Brain microvascular endothelial cell (primary cell): ENCODE data around the gene ST3GAL3.

ENCODE experiments used
- DNase-seq: peaks from one replicate; pipeline ENCODE4 v3.0.0-alpha.2; 2020
- H3K27ac ChIP-seq: fragments of 250-450 bp; sonication (Bioruptor Pico); 2 replicates; pipeline ENCODE4 v1.5.1; 2020; ENCODE audit warnings: mild to moderate bottlenecking, moderate library complexity
- H3K27me3 ChIP-seq: fragments of 250-450 bp; sonication (Bioruptor Pico); replicated peaks from 2 replicates; pipeline ENCODE4 v1.5.1; 2020; ENCODE audit warnings: mild to moderate bottlenecking
- H3K36me3 ChIP-seq: fragments of 250-450 bp; sonication (Bioruptor Pico); replicated peaks from 2 replicates; pipeline ENCODE4 v1.5.1; 2020; ENCODE audit warnings: mild to moderate bottlenecking
- H3K4me3 ChIP-seq: 2 replicates; pipeline ENCODE4 v1.5.1; 2011; ENCODE audit warnings: low read depth, mild to moderate bottlenecking, control low read depth, low read length, moderate library complexity
- in situ Hi-C: cut with HindIII; loops from 2 replicates; pipeline ENCODE4 v1.10.0; 2017; ENCODE audit warnings: low sequenced_read_pairs, low pct_ligation_motif_present
- TF ChIP-seq, protein P1 (sequence below): IDR thresholded peaks from 2 replicates; pipeline ENCODE4 v1.5.1; 2011; ENCODE audit warnings: low read depth, mild to moderate bottlenecking, moderate library complexity, low read length, control low read depth, inconsistent platforms; ENCODE audit errors: missing control alignments

ST3GAL3 gene

DNA sequence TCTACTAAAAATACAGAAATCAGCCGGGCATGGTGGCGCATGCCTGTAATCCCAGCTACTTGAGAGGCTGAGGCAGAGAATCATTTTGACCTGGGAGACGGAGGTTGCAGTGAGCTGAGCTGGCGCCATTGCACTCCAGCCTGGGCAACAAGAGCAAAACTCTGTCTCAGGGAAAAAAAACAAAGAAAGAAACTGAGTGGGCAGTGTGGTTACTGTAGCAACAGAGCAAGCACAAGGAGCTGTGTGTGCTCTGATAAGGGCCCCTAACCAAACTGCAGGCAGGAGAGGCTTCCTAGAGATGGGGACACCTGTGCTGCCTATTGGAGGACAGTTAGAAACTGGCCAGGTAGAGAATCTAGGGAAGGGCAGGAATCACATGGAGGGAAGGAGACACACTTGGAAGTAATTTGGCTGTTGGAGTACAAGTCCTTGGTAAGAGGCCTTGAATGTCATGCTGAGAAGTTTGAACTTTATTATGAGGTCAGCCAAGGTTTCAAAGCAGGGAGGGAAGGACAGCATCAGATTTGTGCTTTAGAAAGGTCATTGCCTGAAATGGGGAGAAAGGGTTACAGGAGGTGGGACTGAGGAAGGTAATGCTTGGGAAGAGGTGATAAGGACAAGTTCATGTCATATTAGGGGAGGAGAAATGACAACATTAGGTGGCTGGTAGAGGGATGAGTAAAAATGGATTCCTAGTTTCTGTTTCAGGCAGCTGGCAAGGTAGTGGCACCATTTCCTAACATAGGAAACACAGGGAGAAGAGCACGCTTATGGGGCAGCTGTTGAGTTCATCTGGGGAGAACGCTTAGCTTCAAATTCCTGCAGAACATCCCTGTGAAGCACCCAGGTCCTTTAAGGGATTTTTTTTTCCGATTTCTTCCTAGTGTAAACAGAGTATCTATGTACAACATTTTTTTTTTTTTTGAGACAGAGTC lies 157.0 kb downstream of the ST3GAL3 start:
- DNase-seq = no peak
- no peaks in the 10 kb centered on the region for H3K27me3 ChIP-seq
- TF ChIP-seq, protein P1, sequence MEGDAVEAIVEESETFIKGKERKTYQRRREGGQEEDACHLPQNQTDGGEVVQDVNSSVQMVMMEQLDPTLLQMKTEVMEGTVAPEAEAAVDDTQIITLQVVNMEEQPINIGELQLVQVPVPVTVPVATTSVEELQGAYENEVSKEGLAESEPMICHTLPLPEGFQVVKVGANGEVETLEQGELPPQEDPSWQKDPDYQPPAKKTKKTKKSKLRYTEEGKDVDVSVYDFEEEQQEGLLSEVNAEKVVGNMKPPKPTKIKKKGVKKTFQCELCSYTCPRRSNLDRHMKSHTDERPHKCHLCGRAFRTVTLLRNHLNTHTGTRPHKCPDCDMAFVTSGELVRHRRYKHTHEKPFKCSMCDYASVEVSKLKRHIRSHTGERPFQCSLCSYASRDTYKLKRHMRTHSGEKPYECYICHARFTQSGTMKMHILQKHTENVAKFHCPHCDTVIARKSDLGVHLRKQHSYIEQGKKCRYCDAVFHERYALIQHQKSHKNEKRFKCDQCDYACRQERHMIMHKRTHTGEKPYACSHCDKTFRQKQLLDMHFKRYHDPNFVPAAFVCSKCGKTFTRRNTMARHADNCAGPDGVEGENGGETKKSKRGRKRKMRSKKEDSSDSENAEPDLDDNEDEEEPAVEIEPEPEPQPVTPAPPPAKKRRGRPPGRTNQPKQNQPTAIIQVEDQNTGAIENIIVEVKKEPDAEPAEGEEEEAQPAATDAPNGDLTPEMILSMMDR = no peak
- in situ Hi-C loops = no loop called here
- no peaks in the 10 kb centered on the region for H3K36me3 ChIP-seq
- no peak overlapping the region for H3K27ac ChIP-seq
- H3K4me3 ChIP-seq = no peak overlapping the region

DNA sequence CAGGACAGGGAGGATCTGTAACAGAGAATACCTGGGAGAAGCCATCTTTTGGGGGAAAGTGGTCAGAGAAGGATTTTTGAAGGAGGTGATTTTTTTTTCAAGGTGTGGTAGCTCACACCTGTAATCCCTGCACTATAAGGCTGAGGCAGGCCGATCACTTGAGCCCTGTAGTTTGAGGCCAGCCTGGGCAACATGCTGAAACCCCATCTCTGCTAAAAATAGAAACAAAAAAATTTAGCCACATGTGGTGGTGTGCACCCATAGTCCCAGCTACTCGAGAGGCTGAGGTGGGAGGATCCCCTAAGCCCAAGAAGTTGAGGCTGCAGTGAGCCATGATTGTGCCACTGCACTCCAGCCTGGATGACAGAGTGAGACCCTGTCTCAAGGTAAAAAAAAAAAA lies 158.9 kb downstream of the ST3GAL3 start:
- H3K4me3 ChIP-seq = no peak overlapping the region
- H3K27me3 ChIP-seq = no peaks in the 10 kb centered on the region
- DNase-seq = no peak
- H3K27ac ChIP-seq = no peak overlapping the region
- TF ChIP-seq, protein P1 = no peak
- in situ Hi-C loops = no loop called here
- H3K36me3 ChIP-seq = no peaks in the 10 kb centered on the region

DNA sequence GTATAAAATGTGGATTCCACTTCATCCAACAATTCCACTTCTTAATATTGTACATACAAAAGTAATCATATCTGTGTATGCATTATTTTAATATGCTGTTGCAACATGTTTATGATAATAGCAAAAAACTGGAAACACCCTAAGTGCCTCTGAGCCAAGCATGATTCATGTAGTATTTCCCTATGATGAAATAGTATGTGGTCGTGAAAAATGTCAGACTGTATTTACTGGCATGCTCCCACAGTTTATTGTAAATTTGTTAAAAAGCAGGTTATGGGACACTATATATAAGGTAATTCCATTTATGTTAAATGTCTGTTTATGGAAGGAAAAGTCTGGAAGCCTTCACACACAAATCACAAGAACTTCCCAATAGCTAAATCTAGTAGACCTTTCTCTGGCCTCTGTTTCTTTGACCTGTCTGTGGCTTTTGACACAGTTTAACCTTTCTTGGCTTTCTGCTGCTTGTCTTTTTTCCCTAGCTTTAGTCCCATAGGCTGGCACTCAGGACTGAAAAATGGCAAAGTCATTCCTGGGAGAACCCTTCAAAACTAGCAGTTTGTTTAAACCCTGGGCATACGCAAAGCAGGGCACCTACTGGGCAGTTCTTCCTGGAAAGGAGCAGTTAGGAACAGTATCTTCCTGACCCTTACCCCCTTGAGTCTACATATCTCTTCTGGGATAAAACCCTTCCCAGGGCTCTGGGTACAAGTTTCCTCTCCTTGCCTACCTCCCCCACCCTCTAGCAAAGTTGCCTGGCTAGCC lies 160.8 kb downstream of the ST3GAL3 start:
- Histone ChIP-seq H3K27ac (no peak overlapping the region), H3K27me3 (no peaks in the 10 kb centered on the region), H3K36me3 (no peaks in the 10 kb centered on the region), H3K4me3 (no peak overlapping the region)
- in situ Hi-C loops = no loop called here
- peak; percentile 20 for DNase-seq
- TF ChIP-seq, protein P1 = no peak

DNA sequence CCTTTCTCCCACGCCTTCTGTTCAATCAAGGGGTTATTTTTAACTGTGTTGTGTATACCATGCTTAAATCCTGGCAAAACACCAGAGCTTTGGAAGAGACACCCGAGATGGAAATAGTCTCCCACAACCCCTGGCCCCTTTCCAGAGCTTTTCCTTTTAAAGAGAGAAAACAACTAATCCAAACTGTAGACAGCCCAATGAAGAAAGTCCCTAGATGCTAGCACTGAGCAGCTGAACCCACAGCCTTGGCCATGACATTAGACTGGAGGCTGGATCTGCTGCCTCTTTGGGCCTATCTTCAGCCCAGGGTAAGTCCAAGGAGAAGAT lies 161.4 kb downstream of the ST3GAL3 start:
- in situ Hi-C loops = no loop called here
- TF ChIP-seq, protein P1 = no peak
- Histone ChIP-seq H3K27ac (no peak overlapping the region), H3K27me3 (no peaks in the 10 kb centered on the region), H3K36me3 (no peaks in the 10 kb centered on the region), H3K4me3 (no peak overlapping the region)
- DNase-seq = peak; percentile 22

DNA sequence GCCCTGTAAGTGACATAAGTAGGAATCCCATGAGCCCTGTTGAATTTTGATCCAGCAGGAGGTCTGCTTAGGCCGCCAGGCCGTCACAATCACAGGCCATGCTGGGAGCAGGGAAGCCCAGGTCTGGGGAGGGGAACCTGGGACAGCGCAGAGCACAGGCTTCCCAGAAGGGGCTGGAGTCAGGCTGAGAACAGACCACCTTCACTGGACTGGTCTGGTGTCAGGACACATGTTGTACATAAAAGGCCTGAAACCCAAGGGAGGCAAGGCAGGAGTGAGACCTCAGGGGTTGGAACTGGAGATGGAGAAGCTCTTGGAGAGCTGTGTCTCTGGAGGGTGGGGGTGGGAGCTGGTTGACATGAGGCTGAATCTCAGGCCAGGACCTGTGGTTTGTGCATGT lies 163.0 kb downstream of the ST3GAL3 start:
- H3K27me3 ChIP-seq = no peaks in the 10 kb centered on the region
- no peak overlapping the region for H3K27ac ChIP-seq
- in situ Hi-C loops = no loop called here
- no peak overlapping the region for H3K4me3 ChIP-seq
- H3K36me3 ChIP-seq = no peaks in the 10 kb centered on the region
- DNase-seq = no peak
- TF ChIP-seq, protein P1 = no peak
